Hepatocyte (in vitro differentiated cells): ENCODE measurements around the gene MTG1. TPM values are rescaled to one million over a fixed set of nuclear protein-coding genes. Genes with fewer than 3 reads are reported as not detected.

Experiments used
- DNase-seq: peaks from one replicate; pipeline ENCODE4 v3.0.0-alpha.2; 2016; ENCODE audit warnings: low spot score
- H2AFZ ChIP-seq: fragments of 200-600 bp; sonication (generic); 2 replicates; pipeline ENCODE4 v1.6.0; 2016; ENCODE audit warnings: antibody characterized with exemption, mild to moderate bottlenecking
- H3K27ac ChIP-seq: fragments of 200-600 bp; sonication (generic); 2 replicates; pipeline ENCODE4 v1.5.1; 2016; ENCODE audit warnings: mild to moderate bottlenecking
- H3K27me3 ChIP-seq: fragments of 200-600 bp; sonication (generic); 2 replicates; pipeline ENCODE4 v1.6.1; 2016
- H3K36me3 ChIP-seq: fragments of 200-600 bp; sonication (generic); replicated peaks from 2 replicates; pipeline ENCODE4 v1.5.1; 2016; ENCODE audit warnings: low read depth; ENCODE audit not compliant: insufficient read depth
- H3K4me1 ChIP-seq: fragments of 200-600 bp; sonication (generic); 2 replicates; pipeline ENCODE4 v1.5.1; 2016; ENCODE audit warnings: mild to moderate bottlenecking, moderate library complexity; ENCODE audit not compliant: insufficient read depth
- H3K4me2 ChIP-seq: fragments of 200-600 bp; sonication (generic); 2 replicates; pipeline ENCODE4 v1.6.0; 2016
- H3K4me3 ChIP-seq: fragments of 200-600 bp; sonication (generic); 2 replicates; pipeline ENCODE4 v1.5.1; 2016; ENCODE audit warnings: mild to moderate bottlenecking
- H3K79me2 ChIP-seq: fragments of 200-600 bp; sonication (generic); 2 replicates; pipeline ENCODE4 v1.6.0; 2017; ENCODE audit warnings: mild to moderate bottlenecking
- H3K9me2 ChIP-seq: fragments of 200-600 bp; sonication (generic); replicated peaks from 2 replicates; pipeline ENCODE4 v1.6.0; 2017; ENCODE audit warnings: mild to moderate bottlenecking; ENCODE audit not compliant: insufficient read depth
- H3K9me3 ChIP-seq: fragments of 200-600 bp; sonication (generic); 2 replicates; pipeline ENCODE4 v1.5.1; 2016; ENCODE audit warnings: low read depth, mild to moderate bottlenecking
- H4K20me1 ChIP-seq: fragments of 200-600 bp; sonication (generic); 2 replicates; pipeline ENCODE4 v1.6.0; 2016; ENCODE audit warnings: mild to moderate bottlenecking; ENCODE audit not compliant: insufficient read depth, poor library complexity, severe bottlenecking
- CTCF ChIP-seq: fragments of 200-600 bp; sonication (generic); IDR thresholded peaks from 2 replicates; pipeline ENCODE4 v1.5.1; 2016; ENCODE audit warnings: antibody characterized with exemption, mild to moderate bottlenecking; ENCODE audit not compliant: poor library complexity
- EZH2 ChIP-seq: fragments of 200-600 bp; sonication (generic); IDR thresholded peaks from 2 replicates; pipeline ENCODE4 v1.6.1; 2016; ENCODE audit warnings: antibody characterized with exemption, mild to moderate bottlenecking, borderline replicate concordance
- EZH2phosphoT487 ChIP-seq: fragments of 200-600 bp; sonication (generic); IDR thresholded peaks from one replicate; pipeline ENCODE4 v1.6.1; 2018; ENCODE audit warnings: antibody characterized with exemption, mild to moderate bottlenecking, low read depth, moderate library complexity; ENCODE audit not compliant: unreplicated experiment, severe bottlenecking
- WGBS: methylation state at CpG from one replicate; pipeline ENCODE4 v1.1.6; 2016; ENCODE audit warnings: low lambda C conversion rate; ENCODE audit errors: missing lambda C conversion rate; 5-methylcytosine and 5-hydroxymethylcytosine counted together
- polyA plus RNA-seq: library from polyadenylated mRNA; unstranded; fragments of >200 nt; fragmentation: Nextera tagmentation; extraction: Ambion mirVana; gene quantifications from 2 replicates; pipeline ENCODE4 v1.2.1, GENCODE V29; 2016
- total RNA-seq: library from RNA; depleted of rRNA; stranded (reverse); fragments of >200 nt; gene quantifications from 2 replicates; pipeline ENCODE4 v1.2.3, GENCODE V29; 2014

Gene MTG1
- total and polyA plus RNA-seq, 2 experiments from 2014 or later = 53.2 to 154 TPM

GRCh38 chr10:133388236-133388972 is 5.6 kb upstream of the MTG1 start:
- H3K79me2 ChIP-seq = no peaks in the 10 kb centered on the region
- no peaks in the 10 kb centered on the region for H3K27me3 ChIP-seq
- H3K4me2 ChIP-seq = no peak overlapping the region
- no peaks in the 10 kb centered on the region for H4K20me1 ChIP-seq
- no peak overlapping the region for H2AFZ ChIP-seq
- H3K9me3 ChIP-seq = no peaks in the 10 kb centered on the region
- H3K27ac ChIP-seq = no peak overlapping the region
- no peak for DNase-seq
- H3K4me3 ChIP-seq = no peak overlapping the region
- H3K36me3 ChIP-seq = no peaks in the 10 kb centered on the region
- H3K4me1 ChIP-seq = no peaks in the 10 kb centered on the region
- no peaks in the 10 kb centered on the region for H3K9me2 ChIP-seq
- WGBS = 91% methylated on average over 17 of the region's 17 CpGs
- TF ChIP-seq EZH2 (no peak), EZH2phosphoT487 (no peak), CTCF (no peak)

- Histone ChIP-seq H3K4me2 (no peak overlapping the region), H3K79me2 (no peaks in the 10 kb centered on the region), H4K20me1 (no peaks in the 10 kb centered on the region), H3K27me3 (no peaks in the 10 kb centered on the region), H3K4me1 (no peaks in the 10 kb centered on the region), H3K36me3 (no peaks in the 10 kb centered on the region), H3K9me3 (no peaks in the 10 kb centered on the region), H3K27ac (no peak overlapping the region), H3K4me3 (no peak overlapping the region), H2AFZ (no peak overlapping the region), H3K9me2 (no peaks in the 10 kb centered on the region)
- TF ChIP-seq EZH2phosphoT487 (no peak), CTCF (no peak), EZH2 (no peak)
- 94% methylated on average over 39 of the region's 39 CpGs for WGBS
- DNase-seq = no peak
These were observed 4.8 kb upstream of the MTG1 start for GRCh38 chr10:133388973-133389818.

DNA sequence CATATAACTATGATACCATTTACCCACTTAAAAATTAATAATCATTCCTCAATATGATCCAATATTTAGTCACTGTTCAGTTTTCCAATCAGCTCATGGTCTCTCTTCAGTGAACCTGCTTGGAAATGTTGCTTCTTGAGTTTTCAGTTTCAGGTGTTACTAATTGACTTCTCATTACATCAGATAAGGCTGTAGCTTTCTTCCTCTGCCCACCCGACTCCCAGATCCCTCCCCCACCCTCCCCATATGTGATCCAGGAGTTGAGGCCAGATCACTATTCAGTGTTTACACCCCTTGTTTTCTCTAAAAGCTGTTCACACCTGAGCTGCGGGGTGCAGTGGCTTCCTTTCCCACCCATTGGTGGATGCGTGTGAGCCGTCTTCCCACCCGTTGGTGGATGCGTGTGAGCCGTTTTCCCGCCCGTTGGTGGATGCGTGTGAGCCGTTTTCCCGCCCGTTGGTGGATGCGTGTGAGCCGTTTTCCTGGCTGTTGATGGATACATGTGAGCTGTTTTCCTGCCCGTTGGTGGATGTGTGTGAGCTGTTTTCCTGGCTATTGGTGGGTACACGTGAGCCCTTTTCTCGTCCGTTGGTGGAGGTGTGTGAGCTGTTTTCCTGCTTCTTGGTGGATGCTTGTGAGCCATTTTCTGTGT is 3.2 kb upstream of the MTG1 start:
- no peaks in the 10 kb centered on the region for H4K20me1 ChIP-seq
- no peak overlapping the region for H3K4me2 ChIP-seq
- no peaks in the 10 kb centered on the region for H3K36me3 ChIP-seq
- TF ChIP-seq EZH2 (no peak), EZH2phosphoT487 (no peak), CTCF (no peak)
- 97% methylated on average over 19 of the region's 19 CpGs for whole genome bisulfite sequencing
- H3K27me3 ChIP-seq = no peaks in the 10 kb centered on the region
- no peak overlapping the region for H3K4me3 ChIP-seq
- H3K27ac ChIP-seq = no peak overlapping the region
- H3K79me2 ChIP-seq = peaks cover 14% of the 10 kb centered on the region
- H2AFZ ChIP-seq = no peak overlapping the region
- H3K9me3 ChIP-seq = no peaks in the 10 kb centered on the region
- H3K4me1 ChIP-seq = peaks cover 8% of the 10 kb centered on the region
- DNase-seq = no peak
- H3K9me2 ChIP-seq = no peaks in the 10 kb centered on the region
